GM12878 (cell line): Measurements from ENCODE around the gene NCAM1. TPM values are rescaled to one million over a fixed set of nuclear protein-coding genes. Genes with fewer than 3 reads are reported as not detected.

Experiments used
- ATAC-seq: fragments of 200-7000 bp; cut with Tn5 transposase; 3 replicates; pipeline ENCODE4 v1.9.1; 2020; ENCODE audit warnings: mild to moderate bottlenecking, moderate library complexity
- BruUV-seq: library from RNA; stranded (reverse); fragments of 400-500 nt; replicated peaks from 2 replicates; lab custom pipeline; 2021; lab: Mats Ljungman, UMichigan
- CTCF ChIA-PET: fragments of 300-600 bp; sonication (Branson Sonifier 250); formaldehyde crosslinking; extraction: SDS; loops from one replicate; lab custom pipeline; 2021; ENCODE audit warnings: inconsistent platforms; lab: Yijun Ruan, JAX
- POLR2A ChIA-PET: fragments of 350-600 bp; formaldehyde crosslinking; extraction: SDS; loops from one replicate; lab custom pipeline; 2021; ENCODE audit warnings: inconsistent platforms; lab: Charles Lee
- RAD21 ChIA-PET: fragments of 300-600 bp; sonication (Branson Sonifier 250); formaldehyde crosslinking; loops from one replicate; lab custom pipeline; 2023; ENCODE audit warnings: antibody characterized with exemption; ENCODE audit not compliant: unreplicated experiment; lab: Charles Lee
- SMC1A ChIA-PET: fragments of 300-600 bp; sonication (Branson Sonifier 250); formaldehyde crosslinking; loops from one replicate; lab custom pipeline; 2023; ENCODE audit not compliant: unreplicated experiment, uncharacterized antibody; lab: Charles Lee
- DNase-seq: peaks from one replicate; pipeline ENCODE4 v3.0.0-alpha.2; 2011; ENCODE audit warnings: low read depth, low spot score
- FAIRE-seq: peaks from 3 replicates; lab custom pipeline; 2011; peaks lifted over from hg19 to GRCh38; lab: Jason Lieb, UNC
- H2AFZ ChIP-seq: 2 replicates; pipeline ENCODE4 v1.6.0; 2011; ENCODE audit warnings: low read depth, low read length, control low read depth; ENCODE audit not compliant: control insufficient read depth
- H3K27ac ChIP-seq: 2 replicates; pipeline ENCODE4 v1.5.1; 2011; ENCODE audit warnings: control low read depth; ENCODE audit not compliant: control insufficient read depth, insufficient read depth
- H3K27me3 ChIP-seq, 2 experiments: replicated peaks in 1 of 2; 2 replicates each; pipeline versions ENCODE4 v1.6.0 to v1.6.1; 2011; ENCODE audit warnings: low read length in 1 of 2; ENCODE audit not compliant: control insufficient read depth in 2 of 2, insufficient read depth in 2 of 2
- H3K36me3 ChIP-seq, 2 experiments: 2 replicates each; pipeline ENCODE4 v1.5.1; 2011; ENCODE audit warnings: low read length in 1 of 2; ENCODE audit not compliant: control insufficient read depth in 2 of 2, insufficient read depth in 2 of 2
- H3K4me1 ChIP-seq: 2 replicates; pipeline ENCODE4 v1.6.1; 2011; ENCODE audit warnings: mild to moderate bottlenecking, low read length, moderate library complexity, mixed read lengths; ENCODE audit not compliant: control insufficient read depth, insufficient read depth
- H3K4me2 ChIP-seq: 2 replicates; pipeline ENCODE4 v1.6.0; 2011; ENCODE audit warnings: control low read depth; ENCODE audit not compliant: control insufficient read depth, insufficient read depth
- H3K4me3 ChIP-seq: fragments of 200-600 bp; sonication (generic); 2 replicates; pipeline ENCODE4 v1.5.1; 2016
- H3K79me2 ChIP-seq: 2 replicates; pipeline ENCODE4 v1.6.0; 2011; ENCODE audit warnings: low read length; ENCODE audit not compliant: control insufficient read depth, insufficient read depth
- H3K9ac ChIP-seq: 2 replicates; pipeline ENCODE4 v1.8.0; 2011; ENCODE audit warnings: low read length, control low read depth, mixed read lengths; ENCODE audit not compliant: control insufficient read depth, insufficient read depth
- H3K9me3 ChIP-seq: replicated peaks from 3 replicates; pipeline ENCODE4 v1.5.1; 2011; ENCODE audit warnings: mild to moderate bottlenecking, low read length; ENCODE audit not compliant: control insufficient read depth, insufficient read depth
- H4K20me1 ChIP-seq: 2 replicates; pipeline ENCODE4 v1.6.0; 2011; ENCODE audit not compliant: control insufficient read depth, insufficient read depth
- FOS ChIP-seq: IDR thresholded peaks from 3 replicates; pipeline ENCODE4 v1.6.1; 2011; ENCODE audit warnings: borderline replicate concordance; ENCODE audit not compliant: insufficient read length; ENCODE audit errors: extremely low read depth
- FOXM1 ChIP-seq: IDR thresholded peaks from 2 replicates; pipeline ENCODE4 v1.6.1; 2012; ENCODE audit warnings: low read depth, mild to moderate bottlenecking, inconsistent platforms, low read length, moderate library complexity
- HDGF ChIP-seq: fragments of 450-650 bp; IDR thresholded peaks from 2 replicates; pipeline ENCODE4 v1.6.1; 2016; ENCODE audit warnings: antibody characterized with exemption
- HSF1 ChIP-seq: fragments of 150-350 bp; IDR thresholded peaks from 2 replicates; pipeline ENCODE4 v1.6.1; 2014; ENCODE audit warnings: mild to moderate bottlenecking, low read depth, low read length
- KAT2A ChIP-seq: conservative IDR thresholded peaks from 2 replicates; pipeline ENCODE4 v1.6.1; 2011; ENCODE audit warnings: low read depth, low read length; ENCODE audit not compliant: control insufficient read depth
- KLF5 ChIP-seq: fragments of 450-650 bp; IDR thresholded peaks from 2 replicates; pipeline ENCODE4 v1.6.1; 2014; ENCODE audit warnings: mild to moderate bottlenecking; ENCODE audit not compliant: partially characterized antibody
- LARP7 ChIP-seq: fragments of 450-650 bp; IDR thresholded peaks from 2 replicates; pipeline ENCODE4 v1.6.1; 2017; ENCODE audit warnings: mild to moderate bottlenecking
- MTA3 ChIP-seq: IDR thresholded peaks from 2 replicates; pipeline ENCODE4 v1.6.1; 2012; ENCODE audit warnings: low read length, inconsistent platforms, borderline replicate concordance
- NFIC ChIP-seq: IDR thresholded peaks from 2 replicates; pipeline ENCODE4 v1.6.1; 2012; ENCODE audit warnings: low read depth, mild to moderate bottlenecking, inconsistent platforms, low read length, moderate library complexity
- NRF1 ChIP-seq: conservative IDR thresholded peaks from 2 replicates; pipeline ENCODE4 v1.6.1; 2011; ENCODE audit warnings: mild to moderate bottlenecking, low read depth, low read length, improper control_type of control experiment
- POLR2AphosphoS2 ChIP-seq: IDR thresholded peaks from 2 replicates; pipeline ENCODE4 v1.6.1; 2011; ENCODE audit warnings: low read depth, mild to moderate bottlenecking, low read length, improper control_type of control experiment, moderate library complexity
- POU2F2 ChIP-seq: IDR thresholded peaks from 3 replicates; pipeline ENCODE4 v1.6.1; 2011; ENCODE audit warnings: low read depth, mild to moderate bottlenecking, low read length, borderline replicate concordance
- RELA ChIP-seq: fragments of 450-650 bp; IDR thresholded peaks from 2 replicates; pipeline ENCODE4 v1.8.0; 2014; ENCODE audit warnings: borderline replicate concordance; ENCODE audit not compliant: partially characterized antibody
- REST ChIP-seq: IDR thresholded peaks from 2 replicates; pipeline ENCODE4 v1.6.1; 2012; ENCODE audit warnings: mild to moderate bottlenecking, low read depth, low read length
- SPI1 ChIP-seq: IDR thresholded peaks from 2 replicates; pipeline ENCODE4 v1.6.1; 2011; ENCODE audit warnings: low read depth, mild to moderate bottlenecking, low read length, moderate library complexity, borderline replicate concordance; ENCODE audit not compliant: insufficient read depth
- SRF ChIP-seq, 2 experiments: IDR thresholded peaks; 2 replicates each; pipeline ENCODE4 v1.6.1; 2011; ENCODE audit warnings: low read depth in 2 of 2, low read length in 2 of 2, mild to moderate bottlenecking in 1 of 2, moderate library complexity in 1 of 2
- ZNF217 ChIP-seq: fragments of 450-650 bp; IDR thresholded peaks from 2 replicates; pipeline ENCODE4 v1.6.1; 2017; ENCODE audit warnings: antibody characterized with exemption, mild to moderate bottlenecking
- ZNF384 ChIP-seq: IDR thresholded peaks from 2 replicates; pipeline ENCODE4 v1.6.1; 2012; ENCODE audit warnings: low read depth, mild to moderate bottlenecking, low read length, improper control_type of control experiment, borderline replicate concordance
- WGBS: methylation state at CpG from one replicate; pipeline ENCODE4 v1.1.6; 2016; ENCODE audit warnings: low lambda C conversion rate; ENCODE audit not compliant: insufficient replicate concordance, insufficient coverage; ENCODE audit errors: missing lambda C conversion rate; 5-methylcytosine and 5-hydroxymethylcytosine counted together
- in situ Hi-C: fragments of 300-500 bp; cut with MboI; formaldehyde crosslinking; loops from 9 replicates; pipeline ENCODE4 v1.14.3; 2018; ENCODE audit warnings: mixed read lengths
- intact Hi-C: fragments of 100-400 bp; cut with micrococcal nuclease; formaldehyde crosslinking; loops from one replicate; pipeline ENCODE4 v1.14.2; 2022; ENCODE audit not compliant: unreplicated experiment
- polyA plus RNA-seq, 11 experiments: library from polyadenylated mRNA; depleted of rRNA in 4 of 11; unstranded in 6 of 11; stranded (reverse) in 5 of 11; fragments of >200 nt; fragmentation: Nextera tagmentation in 4 of 11; fragmentation: Illumina TruSeq in 1 of 11; extraction: Ambion mirVana in 4 of 11; extraction: Trizol in 1 of 11; gene quantifications; 1 replicate in 1 of 11; 2 replicates in 10 of 11; pipeline versions ENCODE4 v1.2.1 to v1.2.3, GENCODE V29; 2011 to 2016; ENCODE audit warnings: inconsistent platforms in 2 of 11, missing spikeins in 2 of 11, low read depth in 1 of 11
- total RNA-seq, 4 experiments: library from RNA; depleted of rRNA in 3 of 4; stranded (reverse); fragments of >200 nt in 3 of 4; fragmentation: Illumina TruSeq in 1 of 4; extraction: Trizol in 1 of 4; gene quantifications; 2 replicates each; pipeline versions ENCODE4 v1.2.1 to v1.2.3, GENCODE V29; 2013 to 2021

The NCAM1 gene
- total and polyA plus RNA-seq, 10 of the 15 experiments (the other 5 are each of a cell fraction or from before 2014, with no cell fraction given) = 0.10 to 0.23 (median 0.11) TPM; not detected in 7

DNA sequence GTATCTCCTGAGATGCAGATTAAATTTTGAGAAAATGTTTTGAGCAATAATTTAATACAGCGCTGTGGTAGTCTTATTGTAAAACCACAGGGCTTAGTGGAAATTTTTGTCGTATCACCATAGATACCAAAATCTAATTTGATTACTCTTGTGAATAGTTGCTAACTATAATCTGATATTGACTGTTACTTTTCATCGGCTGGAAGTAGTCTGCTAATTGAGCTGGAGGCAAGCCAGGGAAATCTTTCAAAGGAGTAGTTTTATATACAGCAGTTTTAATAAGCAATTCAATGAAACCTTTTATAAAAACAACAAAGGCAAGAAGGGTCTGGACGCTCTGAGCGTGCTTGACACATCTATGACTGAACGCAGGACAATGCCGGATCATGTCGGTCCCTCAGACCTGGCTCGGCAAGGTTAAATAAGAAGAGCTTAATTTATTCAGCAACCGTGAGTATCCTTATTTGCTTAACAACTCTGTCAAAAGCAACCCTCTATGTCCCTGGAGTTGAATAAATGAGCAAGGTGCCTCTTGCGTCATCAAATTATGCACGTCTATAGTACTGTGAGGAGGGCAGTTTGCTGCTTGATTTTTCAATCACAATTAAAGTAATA is 121.2 kb downstream of the NCAM1 start:
- Histone ChIP-seq H3K36me3 (no peaks in the 10 kb centered on the region), H3K9me3 (no peaks in the 10 kb centered on the region), H3K4me2 (no peak overlapping the region), H3K9ac (no peak overlapping the region), H3K4me3 (no peak overlapping the region), H2AFZ (no peak overlapping the region), H3K27ac (no peak overlapping the region), H3K4me1 (no peaks in the 10 kb centered on the region), H3K79me2 (no peaks in the 10 kb centered on the region), H4K20me1 (no peaks in the 10 kb centered on the region), H3K27me3 (no peaks in the 10 kb centered on the region; a peak in 1 of 4 replicates)
- RAD21 ChIA-PET = no interaction called here
- POLR2A ChIA-PET = no interaction called here
- 58% methylated on average over 12 of the region's 12 CpGs for WGBS
- in situ Hi-C loops = no loop called here
- DNase-seq (no peak), FAIRE-seq (no peak), ATAC-seq (no peak)
- intact Hi-C loops = no loop called here
- SMC1A ChIA-PET = no interaction called here
- no TSS peak for BruUV-seq
- CTCF ChIA-PET = no interaction called here
- TF ChIP-seq KAT2A (no peak), RELA (no peak), MTA3 (no peak), HDGF (no peak), SRF (IDR thresholded peaks at IDR 0.05; ENCODE audit: low read depth in 2 of 2, low read length in 2 of 2) (no peak), ZNF384 (no peak), POU2F2 (no peak), ZNF217 (no peak), HSF1 (no peak), POLR2AphosphoS2 (no peak), FOS (no peak), FOXM1 (no peak), SPI1 (no peak), REST (no peak), LARP7 (no peak), NRF1 (no peak), NFIC (no peak), KLF5 (no peak)
